Fibroblast of pulmonary artery (primary cell): ENCODE data around the gene PNMA1.

Experiments
- DNase-seq: peaks from one replicate; pipeline ENCODE4 v3.0.0-alpha.2; 2010; ENCODE audit warnings: low read depth
- H3K4me3 ChIP-seq: replicated peaks from 2 replicates; pipeline ENCODE4 v1.5.1; 2011; ENCODE audit warnings: low read depth, mild to moderate bottlenecking, control low read depth, low read length, moderate library complexity
- TF ChIP-seq, protein P1 (sequence below): IDR thresholded peaks from 2 replicates; pipeline ENCODE4 v1.5.1; 2011; ENCODE audit warnings: mild to moderate bottlenecking, control low read depth, low read length, inconsistent platforms; ENCODE audit errors: missing control alignments

Gene PNMA1

DNA sequence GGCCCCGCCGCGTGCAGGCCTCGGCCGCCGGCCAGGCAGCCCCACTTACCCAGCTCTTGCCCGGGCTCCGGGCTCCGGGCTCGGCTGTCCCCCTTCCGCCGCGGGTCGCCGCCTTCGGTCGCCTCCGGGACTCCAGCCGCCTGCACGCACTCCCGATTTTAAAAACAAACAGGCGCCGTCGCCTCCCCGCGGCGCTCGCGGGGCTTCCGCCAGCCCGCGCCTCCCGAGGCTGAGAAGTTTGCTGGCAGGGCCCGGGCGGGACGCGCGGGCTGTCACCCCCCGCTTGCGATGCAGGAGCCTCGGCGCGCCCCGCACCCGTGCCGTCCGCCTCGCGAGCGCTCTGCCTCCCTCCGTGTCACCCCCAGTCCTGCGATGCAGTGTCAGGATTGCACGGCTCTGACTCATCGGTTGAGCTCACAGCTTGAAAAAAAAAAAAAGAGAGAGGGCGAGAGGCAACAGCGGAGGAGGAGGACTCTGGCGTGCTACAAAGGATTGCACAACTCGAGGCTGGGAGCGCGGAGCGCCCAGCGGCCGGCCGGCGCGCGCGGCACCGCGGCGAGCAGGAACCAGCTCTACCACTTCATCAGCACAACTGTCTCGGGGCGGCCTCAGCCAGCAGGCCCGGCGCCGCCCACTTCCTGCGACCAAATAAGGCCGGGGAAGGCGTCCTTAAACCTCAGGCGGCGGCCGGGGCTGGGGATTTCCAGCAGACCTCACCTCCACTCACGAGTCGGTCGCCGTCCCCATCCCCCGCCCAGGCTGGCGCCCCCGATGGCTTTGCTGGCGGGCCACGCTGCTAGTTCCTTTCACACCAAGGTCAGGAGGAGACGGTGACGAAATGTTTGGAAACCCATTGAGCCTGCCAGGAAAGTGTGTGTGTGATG, 45.8 kb upstream of the PNMA1 start:
- DNase-seq, result peak; percentile 99
- TF ChIP-seq, protein P1, sequence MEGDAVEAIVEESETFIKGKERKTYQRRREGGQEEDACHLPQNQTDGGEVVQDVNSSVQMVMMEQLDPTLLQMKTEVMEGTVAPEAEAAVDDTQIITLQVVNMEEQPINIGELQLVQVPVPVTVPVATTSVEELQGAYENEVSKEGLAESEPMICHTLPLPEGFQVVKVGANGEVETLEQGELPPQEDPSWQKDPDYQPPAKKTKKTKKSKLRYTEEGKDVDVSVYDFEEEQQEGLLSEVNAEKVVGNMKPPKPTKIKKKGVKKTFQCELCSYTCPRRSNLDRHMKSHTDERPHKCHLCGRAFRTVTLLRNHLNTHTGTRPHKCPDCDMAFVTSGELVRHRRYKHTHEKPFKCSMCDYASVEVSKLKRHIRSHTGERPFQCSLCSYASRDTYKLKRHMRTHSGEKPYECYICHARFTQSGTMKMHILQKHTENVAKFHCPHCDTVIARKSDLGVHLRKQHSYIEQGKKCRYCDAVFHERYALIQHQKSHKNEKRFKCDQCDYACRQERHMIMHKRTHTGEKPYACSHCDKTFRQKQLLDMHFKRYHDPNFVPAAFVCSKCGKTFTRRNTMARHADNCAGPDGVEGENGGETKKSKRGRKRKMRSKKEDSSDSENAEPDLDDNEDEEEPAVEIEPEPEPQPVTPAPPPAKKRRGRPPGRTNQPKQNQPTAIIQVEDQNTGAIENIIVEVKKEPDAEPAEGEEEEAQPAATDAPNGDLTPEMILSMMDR, result no peak
- peak overlapping the region; percentile 71 for H3K4me3 ChIP-seq

DNA sequence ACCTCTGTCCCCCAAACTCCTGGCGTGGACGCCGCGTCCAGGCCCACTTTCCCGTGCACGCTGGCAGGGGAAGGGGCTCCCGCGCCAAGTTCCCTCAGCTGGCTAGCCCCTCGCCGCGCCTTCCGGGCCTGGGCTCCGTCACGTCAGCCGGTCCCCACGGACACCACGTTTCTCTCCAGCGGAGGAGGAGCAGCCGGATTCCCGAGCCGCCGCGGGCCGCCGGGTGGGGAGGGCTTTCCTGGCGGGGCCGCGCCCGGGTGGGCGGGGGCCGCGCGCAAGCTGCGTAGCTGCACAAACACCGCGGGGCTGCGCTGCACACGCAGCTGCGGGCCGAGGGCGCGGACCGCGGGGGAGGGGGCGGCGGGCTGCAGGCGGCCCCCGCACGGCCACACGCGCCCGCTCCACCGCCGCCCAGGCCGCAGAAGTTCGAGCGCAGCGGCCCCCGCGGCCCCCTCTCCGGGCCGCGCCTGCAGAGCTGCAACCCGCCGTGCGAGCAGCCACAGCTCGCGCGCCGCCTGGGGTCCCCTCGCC, 45.1 kb upstream of the PNMA1 start:
- DNase-seq, result peak; percentile 62
- TF ChIP-seq, protein P1, result no peak
- peak overlapping the region; percentile 71 for H3K4me3 ChIP-seq

DNA sequence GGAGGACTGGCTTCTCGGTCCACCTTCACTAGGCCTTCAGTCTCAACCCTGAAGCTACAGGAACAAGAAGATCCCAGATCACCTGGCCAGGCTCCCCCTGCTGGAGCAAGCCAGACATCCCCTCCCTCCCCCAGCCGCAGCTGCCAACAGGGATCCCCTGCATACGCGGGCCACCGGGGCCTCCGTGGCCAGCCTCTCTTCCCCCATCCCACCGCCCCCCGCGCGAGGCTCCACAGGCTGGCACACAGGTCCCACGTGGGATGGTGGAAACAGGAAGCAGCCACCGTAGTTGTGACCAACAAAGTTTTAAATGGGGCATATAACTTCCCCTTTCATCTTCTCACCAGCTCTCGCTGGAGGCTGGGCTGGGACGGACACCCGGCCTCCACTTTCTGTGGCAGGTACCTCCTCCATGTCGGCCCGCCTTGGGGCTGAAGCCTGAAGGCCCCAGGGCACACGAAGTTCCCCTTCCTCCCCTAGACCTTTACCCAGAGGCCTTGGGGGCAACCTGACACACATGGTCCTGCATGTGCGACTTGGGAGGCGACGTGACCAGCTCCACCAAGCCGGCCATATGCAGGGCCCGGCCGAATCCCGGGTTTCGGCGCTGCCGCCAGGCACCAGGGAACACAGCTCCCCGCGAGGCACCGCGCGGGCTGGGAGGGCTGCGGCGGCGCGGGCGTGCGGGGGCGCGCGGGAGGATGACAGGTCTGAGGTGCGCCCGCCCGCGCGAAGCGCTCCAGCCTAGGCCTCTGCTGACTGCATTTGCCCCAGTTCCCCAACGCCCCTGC, 44.4 kb upstream of the PNMA1 start:
- DNase-seq, result peak; percentile 63
- TF ChIP-seq, protein P1, result peak; percentile 62
- peak overlapping the region; percentile 71 for H3K4me3 ChIP-seq

DNA sequence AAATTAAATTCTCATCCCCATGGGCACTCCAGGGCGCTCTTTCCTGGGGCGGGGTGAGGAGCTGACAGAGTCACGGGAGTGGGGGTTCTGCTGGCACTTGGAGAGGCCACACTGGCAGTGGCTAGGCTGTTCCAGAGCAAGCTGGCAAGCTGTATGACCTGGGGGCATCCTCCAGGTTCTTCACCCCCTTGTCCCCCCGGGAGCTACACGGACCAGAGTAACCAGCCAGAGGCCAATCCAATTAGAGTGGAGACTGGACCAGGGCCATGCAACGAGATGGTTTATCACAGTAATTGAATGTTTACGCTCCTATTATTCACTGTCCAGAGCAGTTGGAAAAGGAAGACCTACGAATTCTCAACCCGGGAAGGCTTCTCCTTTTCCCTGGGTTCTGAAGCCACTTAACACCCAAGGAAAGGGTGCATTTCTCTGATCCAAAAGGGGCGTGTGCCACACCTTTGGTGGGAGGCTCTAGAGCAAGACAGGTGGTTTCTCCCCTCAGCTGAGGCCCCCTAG, 43.8 kb upstream of the PNMA1 start:
- peak overlapping the region; percentile 71 for H3K4me3 ChIP-seq
- TF ChIP-seq, protein P1, result no peak
- DNase-seq, result no peak

DNA sequence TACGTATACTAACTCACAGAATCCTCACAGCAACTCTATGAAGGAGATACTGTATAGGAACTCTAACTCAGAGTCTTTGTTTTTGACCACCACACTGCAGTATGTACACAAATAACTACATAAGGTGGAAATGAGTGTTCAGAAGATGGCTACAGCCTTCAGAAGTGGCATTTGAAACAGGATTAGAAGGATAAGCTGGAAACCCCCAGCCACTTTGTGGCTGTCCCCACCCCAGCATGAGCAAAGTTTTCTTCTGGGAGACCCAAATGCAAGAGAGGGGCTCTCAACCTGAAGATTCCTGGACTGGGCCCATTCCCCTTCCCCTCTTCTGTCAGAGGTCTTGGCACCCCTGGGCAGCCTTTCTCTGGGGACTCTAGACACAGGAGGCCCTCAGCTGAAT, 43.2 kb upstream of the PNMA1 start:
- DNase-seq, result no peak
- H3K4me3 ChIP-seq, result no peak overlapping the region
- TF ChIP-seq, protein P1, result no peak

DNA sequence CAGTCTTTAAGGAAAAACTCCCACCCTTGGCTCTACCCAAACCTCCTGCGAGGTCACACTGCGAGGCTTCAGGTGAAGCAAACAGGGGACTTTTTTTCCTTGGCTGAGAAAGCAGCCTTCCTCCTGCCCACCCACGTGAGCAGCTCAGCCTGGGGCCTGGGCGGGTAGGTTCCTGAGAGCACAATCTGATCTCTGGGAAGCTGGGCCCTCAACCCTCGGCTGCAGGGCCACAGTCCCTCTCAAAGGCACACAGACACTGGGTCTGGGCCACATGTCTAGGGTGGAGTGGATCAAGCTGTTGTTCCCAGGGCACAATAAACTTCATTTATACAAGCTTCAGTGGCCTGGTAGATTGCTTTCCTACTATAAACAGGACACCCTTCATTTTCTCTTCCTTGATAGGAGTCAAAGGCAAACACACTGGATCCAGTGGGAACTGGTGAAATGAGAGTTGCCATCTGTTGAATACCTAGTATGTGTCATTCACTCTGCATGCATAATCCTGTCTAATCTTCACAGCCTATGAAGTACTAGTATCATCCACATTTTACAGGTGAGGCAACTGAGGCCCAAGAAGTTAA, 41.3 kb upstream of the PNMA1 start:
- TF ChIP-seq, protein P1, result no peak
- H3K4me3 ChIP-seq, result no peak overlapping the region
- no peak for DNase-seq
